H9 (cell line): Measurements from ENCODE around the gene ZMIZ2. TPM values are rescaled to one million over a fixed set of nuclear protein-coding genes. Genes with fewer than 3 reads are reported as not detected.
"Not testable (repeated sequence)": the region's sequence is repeated elsewhere in the genome, so short reads cannot be mapped to it uniquely, and the experiment has no call there.

ENCODE experiments used
- DNase-seq: peaks from one replicate; pipeline ENCODE4 v3.0.0-alpha.2; 2017
- H2AFZ ChIP-seq: one replicate; pipeline ENCODE4 v1.6.1; 2013; ENCODE audit warnings: mild to moderate bottlenecking, low read length, control low read depth, moderate library complexity
- H2AK5ac ChIP-seq: 2 replicates; pipeline ENCODE4 v1.6.1; 2013; ENCODE audit warnings: low read length, control low read depth, mixed read lengths; ENCODE audit not compliant: insufficient read length
- H2BK120ac ChIP-seq: one replicate; pipeline ENCODE4 v1.6.1; 2013; ENCODE audit warnings: low read depth, mild to moderate bottlenecking, low read length, control low read depth, inconsistent platforms; ENCODE audit not compliant: poor library complexity, severe bottlenecking
- H2BK12ac ChIP-seq: 2 replicates; pipeline ENCODE4 v1.6.1; 2013; ENCODE audit warnings: low read length, control low read depth, mixed read lengths, low read depth; ENCODE audit not compliant: insufficient read length
- H2BK15ac ChIP-seq: 2 replicates; pipeline ENCODE4 v1.6.1; 2013; ENCODE audit warnings: low read depth, low read length, control low read depth
- H2BK20ac ChIP-seq: one replicate; pipeline ENCODE4 v1.6.1; 2013; ENCODE audit warnings: low read depth, mild to moderate bottlenecking, low read length, control low read depth, inconsistent platforms; ENCODE audit not compliant: poor library complexity, severe bottlenecking
- H2BK5ac ChIP-seq: 2 replicates; pipeline ENCODE4 v1.6.1; 2013; ENCODE audit warnings: low read length, control low read depth, mixed read lengths; ENCODE audit not compliant: insufficient read length
- H3K14ac ChIP-seq: 2 replicates; pipeline ENCODE4 v1.6.1; 2013; ENCODE audit warnings: low read length, control low read depth; ENCODE audit not compliant: insufficient read depth
- H3K18ac ChIP-seq: 2 replicates; pipeline ENCODE4 v1.6.1; 2013; ENCODE audit warnings: low read depth, mild to moderate bottlenecking, mixed read lengths, low read length, control low read depth; ENCODE audit not compliant: insufficient read length
- H3K23ac ChIP-seq: 2 replicates; pipeline ENCODE4 v1.6.1; 2013; ENCODE audit warnings: low read length, control low read depth, mixed read lengths, low read depth; ENCODE audit not compliant: insufficient read length
- H3K23me2 ChIP-seq: 2 replicates; pipeline ENCODE4 v1.6.1; 2013; ENCODE audit warnings: low read depth, mild to moderate bottlenecking, mixed read lengths, low read length, control low read depth; ENCODE audit not compliant: insufficient read length, poor library complexity, severe bottlenecking
- H3K27ac ChIP-seq: 2 replicates; pipeline ENCODE4 v1.5.1; 2013; ENCODE audit warnings: low read length, control low read depth, mixed read lengths, low read depth; ENCODE audit not compliant: insufficient read length
- H3K27me3 ChIP-seq: 2 replicates; pipeline ENCODE4 v1.6.1; 2013; ENCODE audit warnings: low read length, control low read depth, inconsistent platforms; ENCODE audit not compliant: insufficient read depth
- H3K4ac ChIP-seq: 2 replicates; pipeline ENCODE4 v1.6.1; 2013; ENCODE audit warnings: low read depth, mild to moderate bottlenecking, control low read depth, inconsistent platforms, low read length, moderate library complexity
- H3K4me1 ChIP-seq: 2 replicates; pipeline ENCODE4 v1.6.1; 2013; ENCODE audit warnings: low read length, control low read depth, inconsistent platforms; ENCODE audit not compliant: insufficient read depth
- H3K4me2 ChIP-seq: 2 replicates; pipeline ENCODE4 v1.6.1; 2013; ENCODE audit warnings: low read length, control low read depth, mixed read lengths; ENCODE audit not compliant: insufficient read length, insufficient read depth
- H3K56ac ChIP-seq: 2 replicates; pipeline ENCODE4 v1.6.1; 2013; ENCODE audit warnings: low read depth, mild to moderate bottlenecking, mixed read lengths, low read length, control low read depth; ENCODE audit not compliant: insufficient read length
- H3K79me1 ChIP-seq: 2 replicates; pipeline ENCODE4 v1.6.1; 2013; ENCODE audit warnings: low read depth, mild to moderate bottlenecking, moderate library complexity, low read length, control low read depth, inconsistent platforms; ENCODE audit not compliant: insufficient read depth, poor library complexity, severe bottlenecking
- H3K79me2 ChIP-seq: 2 replicates; pipeline ENCODE4 v1.6.1; 2013; ENCODE audit warnings: low read length, control low read depth, inconsistent platforms; ENCODE audit not compliant: insufficient read depth
- H3K9ac ChIP-seq: 2 replicates; pipeline ENCODE4 v1.6.1; 2013; ENCODE audit warnings: low read length, control low read depth, mixed read lengths; ENCODE audit not compliant: insufficient read length; ENCODE audit errors: extremely low read depth
- H3K9me3 ChIP-seq: one replicate; pipeline ENCODE4 v1.6.1; 2013; ENCODE audit warnings: low read depth, low read length, inconsistent platforms; ENCODE audit not compliant: control insufficient read depth
- H3T11ph ChIP-seq: one replicate; pipeline ENCODE4 v1.6.1; 2013; ENCODE audit warnings: mild to moderate bottlenecking, low read length, control low read depth, inconsistent platforms
- H4K20me1 ChIP-seq: one replicate; pipeline ENCODE4 v1.6.1; 2013; ENCODE audit not compliant: control insufficient read depth, insufficient read length, insufficient read depth
- H4K5ac ChIP-seq: 2 replicates; pipeline ENCODE4 v1.6.1; 2013; ENCODE audit warnings: low read depth, mild to moderate bottlenecking, mixed read lengths, low read length, control low read depth; ENCODE audit not compliant: insufficient read length
- H4K8ac ChIP-seq: replicated peaks from 2 replicates; pipeline ENCODE4 v1.6.1; 2013; ENCODE audit warnings: low read length, control low read depth, mixed read lengths, low read depth; ENCODE audit not compliant: insufficient read length
- H4K91ac ChIP-seq: 2 replicates; pipeline ENCODE4 v1.6.1; 2013; ENCODE audit warnings: low read depth, mild to moderate bottlenecking, moderate library complexity, mixed read lengths, low read length, control low read depth; ENCODE audit not compliant: insufficient read length
- H3K27ac Mint-ChIP-seq, 3 experiments: 2 replicates in 2 of 3; 3 replicates in 1 of 3; pipeline ENCODE4 v1.8.0; 2020 to 2021; ENCODE audit warnings: mixed read lengths in 3 of 3, mild to moderate bottlenecking in 1 of 3, moderate library complexity in 1 of 3
- H3K27me3 Mint-ChIP-seq: 2 replicates; pipeline ENCODE4 v1.8.0; 2021; ENCODE audit warnings: low read depth, mild to moderate bottlenecking, moderate library complexity, mixed read lengths
- H3K36me3 Mint-ChIP-seq, 3 experiments: 2 replicates in 2 of 3; 3 replicates in 1 of 3; pipeline ENCODE4 v1.8.0; 2020 to 2021; ENCODE audit warnings: low read depth in 3 of 3, mixed read lengths in 3 of 3; ENCODE audit not compliant: insufficient read depth in 1 of 3
- H3K4me1 Mint-ChIP-seq, 2 experiments: 2 replicates each; pipeline ENCODE4 v1.8.0; 2020; ENCODE audit warnings: mixed read lengths in 2 of 2
- H3K4me3 Mint-ChIP-seq, 2 experiments: 2 replicates in 1 of 2; 3 replicates in 1 of 2; pipeline ENCODE4 v1.8.0; 2020 to 2021; ENCODE audit warnings: mild to moderate bottlenecking in 2 of 2, mixed read lengths in 2 of 2, moderate library complexity in 1 of 2
- H3K9me3 Mint-ChIP-seq, 2 experiments: 2 replicates in 1 of 2; 3 replicates in 1 of 2; pipeline ENCODE4 v1.8.0; 2020; ENCODE audit warnings: mild to moderate bottlenecking in 2 of 2, mixed read lengths in 2 of 2, moderate library complexity in 1 of 2
- CTCF ChIP-seq: fragments of 200-600 bp; sonication (generic); conservative IDR thresholded peaks from 3 replicates; pipeline ENCODE4 v1.8.0; 2021; ENCODE audit warnings: antibody characterized with exemption, mild to moderate bottlenecking
- WGBS: extraction: QIAGEN DNeasy Blood & Tissue Kit; methylation state at CpG from one replicate; pipeline ENCODE4 v1.1.7; 2013; ENCODE audit warnings: missing lambda C conversion rate, low lambda C conversion rate, mixed read lengths; ENCODE audit not compliant: insufficient read length; ENCODE audit errors: extremely low coverage; 5-methylcytosine and 5-hydroxymethylcytosine counted together
- total RNA-seq: library from RNA; stranded (reverse); gene quantifications from 2 replicates; pipeline ENCODE4 v1.2.1, GENCODE V29; 2021

ZMIZ2 gene
- total RNA-seq, 1 experiment from 2014 or later = 72.9 TPM

DNA sequence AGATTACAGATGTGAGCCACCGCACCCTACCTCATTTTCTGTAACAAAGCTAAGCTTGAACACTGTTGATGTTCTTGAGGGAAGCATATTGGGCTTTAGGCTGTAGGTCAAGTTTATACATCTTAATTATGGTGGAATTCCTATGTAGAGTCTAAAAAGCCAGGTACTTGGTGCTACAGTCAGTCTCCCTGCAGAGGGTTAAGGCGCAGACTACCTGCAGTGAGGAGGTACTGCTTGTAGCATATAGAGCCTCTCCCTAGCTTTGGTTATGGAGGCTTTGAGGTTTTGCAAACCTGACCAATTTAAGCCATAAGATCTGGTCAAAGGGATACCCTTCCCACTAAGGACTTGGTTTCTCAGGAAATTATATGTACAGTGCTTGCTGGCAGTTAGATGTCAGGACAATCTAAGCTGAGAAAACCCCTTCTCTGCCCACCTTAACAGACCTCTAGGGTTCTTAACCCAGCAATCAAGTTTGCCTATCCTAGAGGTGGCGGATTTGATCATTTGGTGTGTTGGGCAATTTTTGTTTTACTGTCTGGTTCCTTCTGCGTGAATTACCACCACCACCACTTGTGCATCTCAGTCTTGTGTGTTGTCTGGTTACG is 53.9 kb downstream of the ZMIZ2 start:
- Mint-ChIP-seq H3K4me3 (no peak overlapping the region), H3K4me1 (peaks cover 9 to 14% of the 10 kb centered on the region in 2 experiments), H3K27me3 (no peaks in the 10 kb centered on the region; the same call in 1 of the 2 replicates), H3K9me3 (no peaks in the 10 kb centered on the region; a peak in 1 of 5 replicates), H3K36me3 (peaks cover 43 to 67% (median 52%) of the 10 kb centered on the region in 3 experiments), H3K27ac (peak overlapping the region in 1 of 3 experiments; percentile 77; a peak in 2 of 7 replicates)
- H3T11ph ChIP-seq = no peak overlapping the region
- no peak overlapping the region for H3K56ac ChIP-seq
- WGBS = no CpG with 5 or more reads among the region's 5 CpGs
- H2AK5ac ChIP-seq = no peak overlapping the region
- no peak overlapping the region for H3K23ac ChIP-seq
- H2BK20ac ChIP-seq = no peak overlapping the region
- no peak overlapping the region for H4K8ac ChIP-seq
- H4K5ac ChIP-seq = no peak overlapping the region
- H3K9ac ChIP-seq = no peak overlapping the region
- H3K27me3 ChIP-seq = no peaks in the 10 kb centered on the region
- peaks cover 14% of the 10 kb centered on the region; the same call in 1 of the 2 replicates for H3K79me2 ChIP-seq
- H4K20me1 ChIP-seq = no peaks in the 10 kb centered on the region
- peaks cover 2% of the 10 kb centered on the region for H3K79me1 ChIP-seq
- H3K27ac ChIP-seq = no peak overlapping the region
- no peak for TF ChIP-seq CTCF
- H2AFZ ChIP-seq = no peak overlapping the region
- peaks cover 5% of the 10 kb centered on the region for H3K23me2 ChIP-seq
- no peak overlapping the region for H2BK12ac ChIP-seq
- DNase-seq = no peak
- no peak overlapping the region for H3K18ac ChIP-seq
- H2BK5ac ChIP-seq = no peak overlapping the region
- H4K91ac ChIP-seq = no peak overlapping the region
- H3K4ac ChIP-seq = no peak overlapping the region
- H2BK15ac ChIP-seq = no peak overlapping the region
- no peaks in the 10 kb centered on the region for H3K9me3 ChIP-seq
- H3K14ac ChIP-seq = no peak overlapping the region
- no peaks in the 10 kb centered on the region for H3K4me1 ChIP-seq
- H2BK120ac ChIP-seq = no peak overlapping the region
- H3K4me2 ChIP-seq = no peak overlapping the region

DNA sequence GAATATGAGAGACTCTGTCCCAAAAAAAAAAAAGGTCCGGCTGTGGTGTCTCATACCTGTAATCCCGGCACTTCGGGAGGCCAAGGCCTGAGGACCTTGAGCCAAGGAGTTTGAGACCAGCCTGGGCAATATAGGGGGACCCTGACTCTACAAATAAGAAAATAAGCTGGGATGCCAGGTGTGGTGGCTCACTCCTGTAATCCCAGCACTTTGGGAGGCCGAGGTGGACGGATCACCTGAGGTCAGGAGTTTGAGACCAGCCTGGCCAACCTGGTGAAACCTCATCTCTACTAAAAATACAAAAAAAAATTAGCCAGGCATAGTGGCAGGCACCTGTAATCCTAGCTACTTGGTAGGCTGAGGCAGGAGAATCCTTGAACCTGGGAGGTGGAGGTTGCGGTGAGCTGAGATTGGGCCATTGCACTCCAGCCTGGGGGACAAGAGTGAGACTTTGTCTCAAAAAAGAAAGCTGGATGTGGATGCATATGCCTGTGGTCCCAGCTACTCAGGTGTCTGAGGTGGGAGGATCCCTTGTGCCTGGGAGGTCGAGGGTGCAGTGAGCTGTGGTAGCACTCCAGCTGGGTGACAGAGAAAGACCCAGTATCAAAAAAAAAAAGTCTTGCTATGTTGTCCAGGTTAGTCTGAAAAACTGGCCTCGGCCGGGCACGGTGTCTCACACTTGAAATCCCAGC is 55.3 kb downstream of the ZMIZ2 start:
- not testable (repeated sequence) for H2BK20ac ChIP-seq, H3K9me3 Mint-ChIP-seq, H3K4ac ChIP-seq, H4K8ac ChIP-seq, H3K9me3 ChIP-seq, H4K91ac ChIP-seq, H3K4me1 Mint-ChIP-seq, H3K27me3 ChIP-seq, H2BK120ac ChIP-seq, H3K18ac ChIP-seq, H3K4me1 ChIP-seq, H3K27me3 Mint-ChIP-seq, H3K9ac ChIP-seq, DNase-seq, H3K56ac ChIP-seq, H3K14ac ChIP-seq, H2AFZ ChIP-seq, H2BK12ac ChIP-seq, H3K4me2 ChIP-seq, H4K5ac ChIP-seq, H2BK15ac ChIP-seq, H3K4me3 Mint-ChIP-seq, H3K27ac ChIP-seq, H4K20me1 ChIP-seq, H3K79me1 ChIP-seq, H2AK5ac ChIP-seq, H3T11ph ChIP-seq, H3K79me2 ChIP-seq, H3K23me2 ChIP-seq, H3K23ac ChIP-seq, H2BK5ac ChIP-seq
- peak overlapping the region in 1 of 3 experiments; percentile 16; a peak in 1 of 7 replicates for H3K27ac Mint-ChIP-seq
- peaks cover 32 to 53% (median 40%) of the 10 kb centered on the region in 3 experiments; a peak in 6 of 7 replicates for H3K36me3 Mint-ChIP-seq
- WGBS = no CpG with 5 or more reads among the region's 10 CpGs
